Colonic mucosa (tissue), 4 donors: ENCODE results near the gene ATG7. TPM values are rescaled to one million over a fixed set of nuclear protein-coding genes. Genes with fewer than 3 reads are reported as not detected.

Experiments used
- DNase-seq: peaks from one replicate; pipeline ENCODE4 v3.0.0-alpha.2; 2020
- H3K27ac ChIP-seq: fragments of 200-600 bp; one replicate; pipeline ENCODE4 v1.8.0; 2021
- H3K27me3 ChIP-seq: fragments of 200-600 bp; one replicate; pipeline ENCODE4 v1.8.0; 2021
- H3K36me3 ChIP-seq: fragments of 200-600 bp; one replicate; pipeline ENCODE4 v1.8.0; 2021
- H3K4me1 ChIP-seq: fragments of 200-600 bp; one replicate; pipeline ENCODE4 v1.8.0; 2021; ENCODE audit warnings: mild to moderate bottlenecking
- H3K4me3 ChIP-seq: fragments of 200-600 bp; one replicate; pipeline ENCODE4 v1.8.0; 2021
- H3K9ac ChIP-seq, 2 donors: one replicate each; pipeline ENCODE4 v1.7.0; 2013; ENCODE audit warnings: control low read depth in 2 of 2, low read depth in 2 of 2, low read length in 2 of 2
- H3K9me3 ChIP-seq: fragments of 200-600 bp; one replicate; pipeline ENCODE4 v1.8.0; 2021
- CTCF ChIP-seq: fragments of 200-600 bp; IDR thresholded peaks from one replicate; pipeline ENCODE4 v1.8.0; 2022; ENCODE audit warnings: antibody characterized with exemption, mild to moderate bottlenecking
- intact Hi-C: fragments of 100-400 bp; cut with DNase I; formaldehyde crosslinking; loops from one replicate; pipeline ENCODE4 v1.14.1; 2022
- total RNA-seq, 2 donors: library from RNA; stranded (reverse); fragmentation: NEBNext Ultra II Directional in 1 of 2; extraction: Animal tissue kit (Norgen Biotek cat#: 25700) in 1 of 2; gene quantifications; one replicate each; pipeline ENCODE4 v1.2.1, GENCODE V29; 2021
- donor health status: healthy.
- donor health status: DM: no; HTN: no; CAD: no.
- donor health status: DM: no; HTN: no; CAD: no.

Gene ATG7
- total RNA-seq, 2 donors from 2014 or later = 31.9 to 32.0 TPM

DNA sequence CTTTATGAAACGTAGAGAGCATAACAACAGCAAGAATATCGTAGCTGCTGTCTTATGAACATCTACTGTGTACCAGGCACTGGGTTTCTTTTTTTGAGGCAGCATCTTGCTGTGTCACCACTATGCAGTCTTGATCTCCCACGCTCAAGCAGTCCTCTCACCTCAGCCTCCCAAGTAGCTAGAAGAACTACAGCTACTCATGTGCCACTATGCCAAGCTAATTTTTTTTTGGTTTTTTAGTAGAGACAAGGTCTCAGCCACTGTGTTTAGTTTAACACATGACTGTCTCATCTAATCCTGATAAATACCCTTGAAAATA is 241.6 kb downstream of the ATG7 start:
- Histone ChIP-seq H3K27me3 (no peaks in the 10 kb centered on the region), H3K9me3 (no peaks in the 10 kb centered on the region), H3K9ac (no peak overlapping the region), H3K4me3 (no peak overlapping the region), H3K4me1 (no peaks in the 10 kb centered on the region), H3K27ac (no peak overlapping the region), H3K36me3 (no peaks in the 10 kb centered on the region)
- intact Hi-C loops = no loop called here
- TF ChIP-seq CTCF = no peak
- no peak for DNase-seq

DNA sequence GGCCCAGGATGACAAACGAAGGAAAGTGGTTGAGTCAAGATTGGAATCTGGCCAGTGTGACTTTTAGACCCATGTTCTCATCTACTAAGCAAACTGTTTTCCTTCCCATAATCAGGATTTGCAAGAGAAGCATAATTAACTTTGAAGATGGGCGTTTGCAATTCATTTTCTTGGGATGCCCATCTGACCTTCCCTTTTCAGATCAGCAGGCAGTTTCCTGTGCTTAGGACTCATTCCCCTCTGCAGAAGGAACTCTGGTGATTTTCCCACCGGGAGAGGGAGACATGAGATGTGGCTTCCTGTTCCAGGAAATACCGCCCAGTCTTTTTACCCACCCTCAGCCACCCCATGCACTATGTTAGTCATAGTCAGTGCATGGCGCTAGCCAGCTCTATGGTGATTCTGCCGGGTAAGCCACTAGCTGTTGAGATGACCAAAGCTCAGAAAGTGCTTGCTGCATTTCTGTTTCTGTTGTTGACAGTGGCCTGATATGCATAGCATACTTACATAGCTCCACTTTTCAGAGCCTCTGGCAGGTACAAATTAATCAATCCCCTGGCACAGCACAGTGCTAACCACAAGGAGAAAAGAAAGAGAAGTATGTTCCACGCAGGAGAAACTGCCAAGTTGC is 242.1 kb downstream of the ATG7 start:
- peak; percentile 45 for DNase-seq
- H3K36me3 ChIP-seq = no peaks in the 10 kb centered on the region
- H3K27ac ChIP-seq = no peak overlapping the region
- H3K4me3 ChIP-seq = no peak overlapping the region
- no peaks in the 10 kb centered on the region for H3K9me3 ChIP-seq
- intact Hi-C loops = no loop called here
- TF ChIP-seq CTCF = no peak
- no peaks in the 10 kb centered on the region for H3K27me3 ChIP-seq
- no peak overlapping the region for H3K9ac ChIP-seq
- no peaks in the 10 kb centered on the region for H3K4me1 ChIP-seq

DNA sequence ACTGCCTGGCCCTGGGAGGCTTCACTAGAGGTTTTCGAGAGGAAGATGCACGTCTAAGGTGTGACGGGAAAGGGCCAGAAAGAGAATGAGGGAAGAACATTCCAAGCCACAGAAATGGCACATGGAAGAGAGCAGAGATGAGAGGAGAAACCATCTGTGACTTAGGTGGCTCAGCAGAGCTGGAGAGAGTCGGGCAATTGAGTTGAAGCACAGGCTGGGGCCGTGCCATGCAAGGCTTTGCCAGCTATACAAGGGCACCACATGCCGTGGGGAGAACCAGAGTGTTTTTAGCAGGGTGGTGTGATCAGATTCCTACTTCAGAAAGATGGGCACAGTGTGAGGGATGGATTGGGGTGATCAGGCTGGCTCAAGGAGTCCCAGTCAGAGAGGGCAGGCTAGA is 245.4 kb downstream of the ATG7 start:
- Histone ChIP-seq H3K36me3 (no peaks in the 10 kb centered on the region), H3K9me3 (no peaks in the 10 kb centered on the region), H3K9ac (no peak overlapping the region), H3K4me1 (no peaks in the 10 kb centered on the region), H3K4me3 (no peak overlapping the region), H3K27me3 (no peaks in the 10 kb centered on the region), H3K27ac (no peak overlapping the region)
- no peak for DNase-seq
- intact Hi-C loops = no loop called here
- TF ChIP-seq CTCF = no peak

- intact Hi-C loops = no loop called here
- H3K9me3 ChIP-seq = no peaks in the 10 kb centered on the region
- no peaks in the 10 kb centered on the region for H3K36me3 ChIP-seq
- no peak for DNase-seq
- no peak overlapping the region for H3K9ac ChIP-seq
- no peak overlapping the region for H3K4me3 ChIP-seq
- no peak overlapping the region for H3K27ac ChIP-seq
- TF ChIP-seq CTCF = no peak
- no peaks in the 10 kb centered on the region for H3K27me3 ChIP-seq
- H3K4me1 ChIP-seq = no peaks in the 10 kb centered on the region
These were observed 249.0 kb downstream of the ATG7 start for GRCh38 chr3:11521167-11521566.

DNA sequence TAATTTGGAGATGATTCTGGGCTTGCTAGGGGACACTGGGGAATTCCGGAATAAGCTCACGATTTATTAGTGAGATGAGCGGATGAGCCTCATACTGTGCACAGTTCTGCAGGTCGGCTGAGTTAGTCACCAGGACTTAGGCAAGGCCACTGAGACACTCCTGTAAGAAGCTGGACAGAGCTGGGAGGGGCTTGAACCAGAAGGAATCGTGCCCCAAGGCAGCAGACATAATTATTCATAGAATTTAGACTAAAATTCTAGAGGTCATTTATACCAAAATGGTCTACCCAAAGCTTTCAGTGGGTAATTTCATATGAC is 250.2 kb downstream of the ATG7 start:
- H3K9ac ChIP-seq = no peak overlapping the region

More for the DNA sequence above, 250.2 kb downstream of the ATG7 start:
- DNase-seq = no peak
- no peak overlapping the region for H3K27ac ChIP-seq
- no peaks in the 10 kb centered on the region for H3K27me3 ChIP-seq
- H3K4me3 ChIP-seq = no peak overlapping the region
- intact Hi-C loops = no loop called here
- no peaks in the 10 kb centered on the region for H3K36me3 ChIP-seq
- no peaks in the 10 kb centered on the region for H3K4me1 ChIP-seq
- TF ChIP-seq CTCF = no peak
- no peaks in the 10 kb centered on the region for H3K9me3 ChIP-seq
